ENCODE results near the gene WASL. TPM values are rescaled to one million over a fixed set of nuclear protein-coding genes. Genes with fewer than 3 reads are reported as not detected.

The WASL gene
- total RNA-seq, 1 donor from 2014 or later: 20.4 TPM

- TF ChIP-seq CTCF (conservative IDR thresholded peaks at IDR 0.05; ENCODE audit: low read depth, low read length): no peak
- H3K4me3 ChIP-seq (ENCODE audit: low read depth, low read length): no peak overlapping the region
- peak; percentile 10 for DNase-seq (ENCODE audit: low read depth)
These were observed 73.7 kb downstream of the WASL start for GRCh38 chr7:123675181-123675473.

GRCh38 chr7:123674399-123675180, 74.2 kb downstream of the WASL start:
- no peak overlapping the region for H3K4me3 ChIP-seq (ENCODE audit: low read depth, low read length)
- no peak for TF ChIP-seq CTCF (conservative IDR thresholded peaks at IDR 0.05; ENCODE audit: low read depth, low read length)
- DNase-seq (ENCODE audit: low read depth): no peak

- TF ChIP-seq CTCF (conservative IDR thresholded peaks at IDR 0.05; ENCODE audit: low read depth, low read length): no peak
- H3K4me3 ChIP-seq (ENCODE audit: low read depth, low read length): no peak overlapping the region
- no peak for DNase-seq (ENCODE audit: low read depth)
These were observed 74.9 kb downstream of the WASL start for GRCh38 chr7:123673752-123674398.

- DNase-seq (ENCODE audit: low read depth): no peak
- no peak for TF ChIP-seq CTCF (conservative IDR thresholded peaks at IDR 0.05; ENCODE audit: low read depth, low read length)
- no peak overlapping the region for H3K4me3 ChIP-seq (ENCODE audit: low read depth, low read length)
These were observed 75.6 kb downstream of the WASL start for GRCh38 chr7:123673137-123673732.

GRCh38 chr7:123669485-123669884, 79.3 kb downstream of the WASL start:
- TF ChIP-seq CTCF (conservative IDR thresholded peaks at IDR 0.05; ENCODE audit: low read depth, low read length): no peak
- no peak for DNase-seq (ENCODE audit: low read depth)
- no peak overlapping the region for H3K4me3 ChIP-seq (ENCODE audit: low read depth, low read length)

GRCh38 chr7:123666492-123666891, 82.3 kb downstream of the WASL start:
- H3K4me3 ChIP-seq (ENCODE audit: low read depth, low read length): no peak overlapping the region
- no peak for DNase-seq (ENCODE audit: low read depth)
- no peak for TF ChIP-seq CTCF (conservative IDR thresholded peaks at IDR 0.05; ENCODE audit: low read depth, low read length)
